GM21786 (cell line): ENCODE data around the gene NPIPA1.
"Not testable (repeated sequence)": the region's sequence is repeated elsewhere in the genome, so short reads cannot be mapped to it uniquely, and the experiment has no call there.

Experiments
- ATAC-seq: cut with Tn5 transposase; IDR thresholded peaks from one replicate; pipeline ENCODE4 v1.9.1; 2021; ENCODE audit not compliant: unreplicated experiment

The NPIPA1 gene

GRCh38 chr16:14976971-14977736, 39.9 kb downstream of the NPIPA1 start:
- ATAC-seq: not testable (repeated sequence)

GRCh38 chr16:14978281-14978680, 41.0 kb downstream of the NPIPA1 start:
- ATAC-seq: not testable (repeated sequence)

- not testable (repeated sequence) for ATAC-seq
These were observed 41.7 kb downstream of the NPIPA1 start for GRCh38 chr16:14978908-14979307.

- not testable (repeated sequence) for ATAC-seq
These were observed 44.0 kb downstream of the NPIPA1 start for GRCh38 chr16:14981234-14981633.

- not testable (repeated sequence) for ATAC-seq
These were observed 45.3 kb downstream of the NPIPA1 start for GRCh38 chr16:14982521-14982920.

- ATAC-seq: not testable (repeated sequence)
These were observed 50.8 kb downstream of the NPIPA1 start for GRCh38 chr16:14988092-14988491.

- ATAC-seq: not testable (repeated sequence)
These were observed 51.5 kb downstream of the NPIPA1 start for GRCh38 chr16:14988661-14989191.

GRCh38 chr16:14989291-14990281, 52.3 kb downstream of the NPIPA1 start:
- ATAC-seq: not testable (repeated sequence)

GRCh38 chr16:14993277-14994151, 56.3 kb downstream of the NPIPA1 start:
- not testable (repeated sequence) for ATAC-seq

GRCh38 chr16:14996702-14997101, 59.5 kb downstream of the NPIPA1 start:
- ATAC-seq: not testable (repeated sequence)

- not testable (repeated sequence) for ATAC-seq
These were observed 61.1 kb downstream of the NPIPA1 start for GRCh38 chr16:14998300-14998699.

- ATAC-seq: not testable (repeated sequence)
These were observed 62.6 kb downstream of the NPIPA1 start for GRCh38 chr16:14999845-15000244.
